B cell (primary cell): ENCODE results near the gene WDHD1. TPM values are rescaled to one million over a fixed set of nuclear protein-coding genes. Genes with fewer than 3 reads are reported as not detected.
A peak's percentile ranks its signal among the peaks of the same experiment; 100 is the strongest.

Experiments used
- ATAC-seq: fragments of 200-7000 bp; cut with Tn5 transposase; one replicate; pipeline ENCODE4 v1.10.0; 2021; ENCODE audit warnings: low read depth, mild to moderate bottlenecking, moderate number of reproducible peaks, moderate library complexity
- CTCF ChIA-PET: fragments of 350-600 bp; sonication (Branson Sonifier 250); formaldehyde crosslinking; loops from one replicate; lab custom pipeline; 2021; ENCODE audit warnings: antibody characterized with exemption, inconsistent platforms; lab: Charles Lee
- POLR2A ChIA-PET: fragments of 350-600 bp; sonication (Branson Sonifier 250); formaldehyde crosslinking; loops from one replicate; lab custom pipeline; 2021; ENCODE audit warnings: antibody characterized with exemption; lab: Charles Lee
- DNase-seq: peaks from one replicate; pipeline ENCODE4 v3.0.0; 2013
- H2AFZ ChIP-seq: 2 replicates; pipeline ENCODE4 v1.6.1; 2012; ENCODE audit warnings: mild to moderate bottlenecking, low read depth, low read length; ENCODE audit not compliant: insufficient read depth, poor library complexity, severe bottlenecking
- H3K27ac ChIP-seq, 2 donors: 1 replicate in 1 of 2; 2 replicates in 1 of 2; pipeline ENCODE4 v1.5.1; 2012 to 2013; ENCODE audit warnings: low read length in 2 of 2, mild to moderate bottlenecking in 2 of 2, moderate library complexity in 1 of 2
- H3K27me3 ChIP-seq, 4 experiments: fragments of 200-600 bp in 1 of 4; sonication (generic) in 1 of 4; replicated peaks in 1 of 4; 1 replicate in 2 of 4; 2 replicates in 2 of 4; pipeline versions ENCODE4 v1.6.1 to v1.7.0; 2013 to 2016; ENCODE audit warnings: low read length in 3 of 4, mild to moderate bottlenecking in 2 of 4, mixed read lengths in 1 of 4, moderate library complexity in 1 of 4; ENCODE audit not compliant: insufficient read depth in 4 of 4, control insufficient read depth in 3 of 4; ENCODE audit errors: control extremely low read depth in 1 of 4
- H3K36me3 ChIP-seq, 2 experiments: replicated peaks in 1 of 2; 1 replicate in 1 of 2; 2 replicates in 1 of 2; pipeline versions ENCODE4 v1.6.1 to v1.7.1; 2013; ENCODE audit warnings: low read length in 1 of 2; ENCODE audit not compliant: insufficient read depth in 2 of 2, control insufficient read depth in 1 of 2; ENCODE audit errors: control extremely low read depth in 1 of 2, extremely low read depth in 1 of 2
- H3K4me1 ChIP-seq, 2 donors: fragments of 200-600 bp in 1 of 2; sonication (generic) in 1 of 2; 1 replicate in 1 of 2; 2 replicates in 1 of 2; pipeline versions ENCODE4 v1.5.1 to v1.6.1; 2013 to 2017; ENCODE audit warnings: low read length in 2 of 2; ENCODE audit not compliant: control insufficient read depth in 2 of 2, insufficient read depth in 2 of 2
- H3K4me2 ChIP-seq: replicated peaks from 2 replicates; pipeline ENCODE3; 2012; ENCODE audit warnings: mild to moderate bottlenecking, low read depth, low read length; ENCODE audit not compliant: poor library complexity, severe bottlenecking
- H3K4me3 ChIP-seq, 5 experiments: fragments of 200-600 bp in 1 of 5; sonication (generic) in 1 of 5; 1 replicate in 3 of 5; 2 replicates in 2 of 5; pipeline versions ENCODE4 v1.5.1 to v1.7.0; 2011 to 2016; ENCODE audit warnings: low read length in 4 of 5, mild to moderate bottlenecking in 4 of 5, low read depth in 2 of 5, control low read depth in 1 of 5, moderate library complexity in 1 of 5; ENCODE audit not compliant: insufficient read depth in 1 of 5; ENCODE audit errors: control extremely low read depth in 1 of 5, extremely low read depth in 1 of 5
- H3K79me2 ChIP-seq: fragments of 200-600 bp; sonication (generic); one replicate; pipeline ENCODE4 v1.6.0; 2016; ENCODE audit warnings: low read length; ENCODE audit not compliant: control insufficient read depth, insufficient read depth
- H3K9ac ChIP-seq: fragments of 200-600 bp; sonication (generic); 2 replicates; pipeline ENCODE4 v1.6.1; 2017; ENCODE audit warnings: mild to moderate bottlenecking, low read length, moderate library complexity
- H3K9me3 ChIP-seq, 3 donors: one replicate each; pipeline versions ENCODE4 v1.6.1 to v1.7.1; 2013; ENCODE audit warnings: low read length in 2 of 3; ENCODE audit not compliant: control insufficient read depth in 2 of 3, insufficient read depth in 1 of 3; ENCODE audit errors: control extremely low read depth in 1 of 3
- H4K20me1 ChIP-seq: 2 replicates; pipeline ENCODE4 v1.6.0; 2012; ENCODE audit warnings: mild to moderate bottlenecking, low read length; ENCODE audit not compliant: insufficient read depth, control insufficient read depth, poor library complexity, severe bottlenecking
- H3K27ac Mint-ChIP-seq: one replicate; pipeline ENCODE4 v1.8.0; 2021; ENCODE audit warnings: mixed read lengths
- H3K27me3 Mint-ChIP-seq: one replicate; pipeline ENCODE4 v1.8.0; 2021; ENCODE audit warnings: mixed read lengths
- H3K4me1 Mint-ChIP-seq: one replicate; pipeline ENCODE4 v1.8.0; 2021; ENCODE audit warnings: mixed read lengths
- H3K4me3 Mint-ChIP-seq: one replicate; pipeline ENCODE4 v1.8.0; 2021; ENCODE audit warnings: mixed read lengths
- H3K9me3 Mint-ChIP-seq: one replicate; pipeline ENCODE4 v1.8.0; 2022; ENCODE audit warnings: mixed read lengths; ENCODE audit not compliant: insufficient read depth
- CTCF ChIP-seq: fragments of 200-600 bp; IDR thresholded peaks from one replicate; pipeline ENCODE4 v1.8.0; 2022; ENCODE audit warnings: antibody characterized with exemption, mild to moderate bottlenecking
- EZH2 ChIP-seq: IDR thresholded peaks from 2 replicates; pipeline ENCODE4 v1.6.1; 2012; ENCODE audit warnings: borderline replicate concordance, low read depth, mild to moderate bottlenecking, moderate library complexity, low read length; ENCODE audit not compliant: insufficient read depth, poor library complexity, severe bottlenecking
- WGBS: methylation state at CpG from one replicate; pipeline ENCODE4 v1.1.5; 2013; ENCODE audit warnings: missing lambda C conversion rate; ENCODE audit not compliant: insufficient coverage; 5-methylcytosine and 5-hydroxymethylcytosine counted together
- intact Hi-C: fragments of 100-400 bp; cut with micrococcal nuclease; formaldehyde crosslinking; loops from one replicate; pipeline ENCODE4 v1.10.0; 2022
- polyA minus RNA-seq: library from RNA; depleted of rRNA, polyadenylated mRNA; stranded (reverse); fragments of >200 nt; gene quantifications from 2 replicates; pipeline ENCODE4 v1.2.3, GENCODE V29; 2012
- polyA plus RNA-seq: library from polyadenylated mRNA; depleted of rRNA; stranded (reverse); fragments of >200 nt; gene quantifications from 2 replicates; pipeline ENCODE4 v1.2.3, GENCODE V29; 2012
- total RNA-seq, 2 donors: library from RNA; stranded (reverse); fragments of 120-200 nt in 1 of 2; gene quantifications; 1 replicate in 1 of 2; 2 replicates in 1 of 2; pipeline versions ENCODE4 v1.2.3 to v1.2.4, GENCODE V29; 2013 to 2022

Gene WDHD1, protein sequence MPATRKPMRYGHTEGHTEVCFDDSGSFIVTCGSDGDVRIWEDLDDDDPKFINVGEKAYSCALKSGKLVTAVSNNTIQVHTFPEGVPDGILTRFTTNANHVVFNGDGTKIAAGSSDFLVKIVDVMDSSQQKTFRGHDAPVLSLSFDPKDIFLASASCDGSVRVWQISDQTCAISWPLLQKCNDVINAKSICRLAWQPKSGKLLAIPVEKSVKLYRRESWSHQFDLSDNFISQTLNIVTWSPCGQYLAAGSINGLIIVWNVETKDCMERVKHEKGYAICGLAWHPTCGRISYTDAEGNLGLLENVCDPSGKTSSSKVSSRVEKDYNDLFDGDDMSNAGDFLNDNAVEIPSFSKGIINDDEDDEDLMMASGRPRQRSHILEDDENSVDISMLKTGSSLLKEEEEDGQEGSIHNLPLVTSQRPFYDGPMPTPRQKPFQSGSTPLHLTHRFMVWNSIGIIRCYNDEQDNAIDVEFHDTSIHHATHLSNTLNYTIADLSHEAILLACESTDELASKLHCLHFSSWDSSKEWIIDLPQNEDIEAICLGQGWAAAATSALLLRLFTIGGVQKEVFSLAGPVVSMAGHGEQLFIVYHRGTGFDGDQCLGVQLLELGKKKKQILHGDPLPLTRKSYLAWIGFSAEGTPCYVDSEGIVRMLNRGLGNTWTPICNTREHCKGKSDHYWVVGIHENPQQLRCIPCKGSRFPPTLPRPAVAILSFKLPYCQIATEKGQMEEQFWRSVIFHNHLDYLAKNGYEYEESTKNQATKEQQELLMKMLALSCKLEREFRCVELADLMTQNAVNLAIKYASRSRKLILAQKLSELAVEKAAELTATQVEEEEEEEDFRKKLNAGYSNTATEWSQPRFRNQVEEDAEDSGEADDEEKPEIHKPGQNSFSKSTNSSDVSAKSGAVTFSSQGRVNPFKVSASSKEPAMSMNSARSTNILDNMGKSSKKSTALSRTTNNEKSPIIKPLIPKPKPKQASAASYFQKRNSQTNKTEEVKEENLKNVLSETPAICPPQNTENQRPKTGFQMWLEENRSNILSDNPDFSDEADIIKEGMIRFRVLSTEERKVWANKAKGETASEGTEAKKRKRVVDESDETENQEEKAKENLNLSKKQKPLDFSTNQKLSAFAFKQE
- total RNA-seq (6.2 and 6.5 TPM in 2 replicates), polyA plus RNA-seq (0.61 and 1.1 TPM in 2 replicates), polyA minus RNA-seq (2.0 and 2.5 TPM in 2 replicates)
- 5.7 TPM for total RNA-seq (2013)

- peak within 1 kb of the TSS; percentile 91 for H3K27ac Mint-ChIP-seq
- Histone ChIP-seq H4K20me1 (no peaks in the 10 kb centered on the region), H3K27ac (peak within 1 kb of the TSS; percentile 78 to 90), H3K9me3 (no peaks in the 10 kb centered on the region), H3K9ac (peak within 1 kb of the TSS; percentile 90), H3K36me3 (peaks cover 0 to 2% of the 10 kb centered on the region in 2 experiments), H3K79me2 (peaks cover 64% of the 10 kb centered on the region), H3K4me1 (peaks cover 18 to 30% of the 10 kb centered on the region in 2 donors), H3K27me3 (no peaks in the 10 kb centered on the region), H2AFZ (peak within 1 kb of the TSS; percentile 97), H3K4me2 (peak within 1 kb of the TSS; percentile 91), H3K4me3 (peak within 1 kb of the TSS; percentile 62 to 95 (median 90))
- peak; percentile 93 for ATAC-seq
- ChIA-PET POLR2A (interaction anchor here (0.6 to 1.2 kb wide), 4 partner anchors 25 to 166 kb away, joined by 3 to 5 read pairs (median 4); partner anchors contain the start of genes GCH1 and MAPK1IP1L), CTCF (interaction anchor here (0.5 to 2.1 kb wide), 8 partner anchors 12 to 466 kb away, joined by 3 to 20 read pairs (median 4); partner anchors contain the start of gene MAPK1IP1L)
- H3K4me3 Mint-ChIP-seq = peak within 1 kb of the TSS; percentile 94
- DNase-seq = peak; percentile 97
- TF ChIP-seq CTCF = no peak
- TF ChIP-seq EZH2 = no peak
- no peaks in the 10 kb centered on the region for H3K27me3 Mint-ChIP-seq
- no peaks in the 10 kb centered on the region for H3K9me3 Mint-ChIP-seq
- H3K4me1 Mint-ChIP-seq = peaks cover 47% of the 10 kb centered on the region
- intact Hi-C loops = loop anchor here (1.0 to 5.0 kb wide), 6 partner anchors 24 to 1875 kb away; partner anchors contain the start of genes DDHD1, DLGAP5, FBXO34 and GCH1
- WGBS = under 1% methylated on average over 52 of the region's 56 CpGs
Measured at GRCh38 chr14:55026793-55027561, at the start of gene WDHD1, which contains the start of gene SOCS4. TSS of gene WDHD1 (minus strand) at chr14:55027099. CDS start at chr14:55026787, 312 bp downstream. TSS of gene SOCS4 (plus strand) at chr14:55027236. CDS start at chr14:55043042, 15,806 bp downstream.
